GM23338 (cell line): ENCODE measurements around the gene ARHGAP19. TPM values are rescaled to one million over a fixed set of nuclear protein-coding genes. Genes with fewer than 3 reads are reported as not detected.

ENCODE experiments used
- ATAC-seq: fragments of 200-7000 bp; cut with Tn5 transposase; 3 replicates; pipeline ENCODE4 v1.9.1; 2020
- DNase-seq: peaks from one replicate; pipeline ENCODE4 v3.0.0-alpha.2; 2015; ENCODE audit warnings: low spot score
- H2AFZ ChIP-seq: fragments of 200-600 bp; sonication (generic); 2 replicates; pipeline ENCODE4 v1.8.0; 2016; ENCODE audit warnings: antibody characterized with exemption, mild to moderate bottlenecking, moderate library complexity
- H3F3A ChIP-seq: fragments of 200-600 bp; sonication (generic); replicated peaks from 2 replicates; pipeline ENCODE4 v1.8.0; 2017; ENCODE audit warnings: antibody characterized with exemption, mixed run types, low read depth
- H3K27ac ChIP-seq: fragments of 200-600 bp; sonication (generic); 2 replicates; pipeline ENCODE4 v1.6.1; 2016; ENCODE audit warnings: low read depth
- H3K27me3 ChIP-seq: fragments of 200-600 bp; sonication (generic); 2 replicates; pipeline ENCODE4 v1.8.0; 2016; ENCODE audit warnings: mild to moderate bottlenecking, mixed run types, moderate library complexity; ENCODE audit not compliant: insufficient read depth
- H3K36me3 ChIP-seq: fragments of 200-600 bp; sonication (generic); 2 replicates; pipeline ENCODE4 v1.8.0; 2016; ENCODE audit warnings: mild to moderate bottlenecking; ENCODE audit not compliant: insufficient read depth
- H3K4me1 ChIP-seq: fragments of 200-600 bp; sonication (generic); 2 replicates; pipeline ENCODE4 v1.8.0; 2016; ENCODE audit warnings: mild to moderate bottlenecking, moderate library complexity; ENCODE audit not compliant: insufficient read depth
- H3K4me2 ChIP-seq: fragments of 200-600 bp; sonication (generic); 2 replicates; pipeline ENCODE4 v1.7.1; 2017; ENCODE audit warnings: mixed run types
- H3K4me3 ChIP-seq: fragments of 200-600 bp; sonication (generic); 2 replicates; pipeline ENCODE4 v1.6.1; 2016; ENCODE audit warnings: mixed run types
- H3K79me2 ChIP-seq: fragments of 200-600 bp; sonication (generic); replicated peaks from 2 replicates; pipeline ENCODE4 v1.8.0; 2017; ENCODE audit warnings: mild to moderate bottlenecking; ENCODE audit not compliant: insufficient read depth
- H3K9me2 ChIP-seq: fragments of 200-600 bp; sonication (generic); 2 replicates; pipeline ENCODE4 v1.8.0; 2017; ENCODE audit not compliant: insufficient read depth
- H4K20me1 ChIP-seq: fragments of 200-600 bp; sonication (generic); replicated peaks from 2 replicates; pipeline ENCODE4 v1.8.0; 2017; ENCODE audit warnings: mild to moderate bottlenecking; ENCODE audit not compliant: insufficient read depth
- H3K27ac Mint-ChIP-seq: 2 replicates; pipeline ENCODE4 v1.8.0; 2020; ENCODE audit warnings: inconsistent platforms, mild to moderate bottlenecking, moderate library complexity, mixed read lengths
- H3K27me3 Mint-ChIP-seq: 3 replicates; pipeline ENCODE4 v1.8.0; 2022; ENCODE audit warnings: low read depth, mild to moderate bottlenecking, moderate library complexity, mixed read lengths, inconsistent platforms; ENCODE audit not compliant: insufficient read depth, poor library complexity
- H3K36me3 Mint-ChIP-seq: 3 replicates; pipeline ENCODE4 v1.8.0; 2021; ENCODE audit warnings: low read depth, mild to moderate bottlenecking, inconsistent platforms, moderate library complexity, mixed read lengths
- H3K4me1 Mint-ChIP-seq: 3 replicates; pipeline ENCODE4 v1.8.0; 2020; ENCODE audit warnings: mild to moderate bottlenecking, inconsistent platforms, mixed read lengths
- H3K4me3 Mint-ChIP-seq: 3 replicates; pipeline ENCODE4 v1.8.0; 2021; ENCODE audit warnings: moderate library complexity, mild to moderate bottlenecking, inconsistent platforms, mixed read lengths
- H3K9me3 Mint-ChIP-seq: 3 replicates; pipeline ENCODE4 v1.8.0; 2020; ENCODE audit warnings: moderate library complexity, mild to moderate bottlenecking, inconsistent platforms, mixed read lengths
- CREB1 ChIP-seq: fragments of 250-450 bp; sonication (Bioruptor Pico); IDR thresholded peaks from 2 replicates; pipeline ENCODE4 v1.5.0; 2020; ENCODE audit warnings: low read depth, mild to moderate bottlenecking, moderate library complexity
- CTCF ChIP-seq, 2 experiments: fragments of 200-600 bp in 1 of 2; sonication (generic) in 1 of 2; conservative IDR thresholded peaks; 2 replicates each; pipeline versions ENCODE4 v1.5.1 to v1.6.1; 2016 to 2017; ENCODE audit warnings: antibody characterized with exemption in 2 of 2, low read depth in 2 of 2, mild to moderate bottlenecking in 2 of 2, moderate library complexity in 1 of 2
- ETS1 ChIP-seq: IDR thresholded peaks from 2 replicates; pipeline ENCODE4 v1.6.1; 2016; ENCODE audit warnings: antibody characterized with exemption
- EZH2 ChIP-seq: fragments of 200-600 bp; sonication (generic); IDR thresholded peaks from one replicate; pipeline ENCODE4 v1.8.0; 2017; ENCODE audit warnings: antibody characterized with exemption, mild to moderate bottlenecking, low read depth; ENCODE audit not compliant: unreplicated experiment
- EZH2phosphoT487 ChIP-seq: fragments of 200-600 bp; sonication (generic); IDR thresholded peaks from one replicate; pipeline ENCODE4 v1.8.1; 2018; ENCODE audit warnings: antibody characterized with exemption; ENCODE audit not compliant: unreplicated experiment
- JUNB ChIP-seq: IDR thresholded peaks from one replicate; pipeline ENCODE4 v1.6.1; 2016; ENCODE audit warnings: antibody characterized with exemption; ENCODE audit not compliant: unreplicated experiment
- NANOG ChIP-seq: IDR thresholded peaks from 2 replicates; pipeline ENCODE4 v1.6.1; 2016; ENCODE audit warnings: antibody characterized with exemption, borderline replicate concordance
- POLR2AphosphoS5 ChIP-seq: IDR thresholded peaks from 2 replicates; pipeline ENCODE4 v1.6.1; 2016; ENCODE audit warnings: antibody characterized with exemption, low read depth
- REST ChIP-seq: IDR thresholded peaks from one replicate; pipeline ENCODE4 v1.6.1; 2018; ENCODE audit warnings: antibody characterized with exemption; ENCODE audit not compliant: unreplicated experiment
- STAT1 ChIP-seq: IDR thresholded peaks from one replicate; pipeline ENCODE4 v1.6.1; 2016; ENCODE audit warnings: antibody characterized with exemption; ENCODE audit not compliant: unreplicated experiment
- ZNF114 ChIP-seq: fragments of 250-450 bp; sonication (Bioruptor Pico); IDR thresholded peaks from 2 replicates; pipeline ENCODE4 v1.5.0; 2020; ENCODE audit warnings: mild to moderate bottlenecking, moderate library complexity
- ZNF331 ChIP-seq: fragments of 250-450 bp; sonication (Bioruptor Pico); IDR thresholded peaks from 2 replicates; pipeline ENCODE4 v1.5.0; 2020; ENCODE audit warnings: low read depth, mild to moderate bottlenecking, moderate library complexity
- ZNF462 ChIP-seq: fragments of 250-450 bp; sonication (Bioruptor Pico); IDR thresholded peaks from 2 replicates; pipeline ENCODE4 v1.5.0; 2020; ENCODE audit warnings: mild to moderate bottlenecking, moderate library complexity
- polyA plus RNA-seq: library from polyadenylated mRNA; unstranded; fragments of >200 nt; fragmentation: Nextera tagmentation; extraction: Ambion mirVana; gene quantifications from 2 replicates; pipeline ENCODE4 v1.2.1, GENCODE V29; 2016
- total RNA-seq: library from RNA; depleted of rRNA; stranded (reverse); fragments of >200 nt; shearing (Covaris generic); gene quantifications from 2 replicates; pipeline ENCODE4 v1.2.3, GENCODE V29; 2014

ARHGAP19 gene
- total and polyA plus RNA-seq, 2 experiments from 2014 or later, result 11.5 to 38.8 TPM

- TF ChIP-seq EZH2 (no peak), CREB1 (CRISPR knock-in tag) (no peak)
Measured at GRCh38 chr10:97179311-97179710, 113.1 kb downstream of the ARHGAP19 start (continued).

GRCh38 chr10:97178074-97178473 lies 114.4 kb downstream of the ARHGAP19 start:
- peaks cover 7% of the 10 kb centered on the region; the same call in 2 of the 3 replicates for H3K4me1 Mint-ChIP-seq
- no peak overlapping the region for H2AFZ ChIP-seq
- no peak overlapping the region for H3K4me3 ChIP-seq
- ATAC-seq (no peak), DNase-seq (no peak)
- TF ChIP-seq NANOG, result no peak
- no peak for TF ChIP-seq EZH2phosphoT487
- no peak for TF ChIP-seq JUNB
- TF ChIP-seq ZNF462, result no peak
- no peak for TF ChIP-seq ETS1
- TF ChIP-seq CTCF (conservative IDR thresholded peaks at IDR 0.05; ENCODE audit: low read depth in 2 of 2), result no peak
- TF ChIP-seq EZH2, result no peak
- TF ChIP-seq STAT1, result no peak
- TF ChIP-seq REST, result no peak
- no peak for TF ChIP-seq CREB1 (CRISPR knock-in tag)
- no peak for TF ChIP-seq ZNF331 (CRISPR knock-in tag)
- no peak for TF ChIP-seq ZNF114 (CRISPR knock-in tag)
- no peak for TF ChIP-seq POLR2AphosphoS5
- no peaks in the 10 kb centered on the region for H3K36me3 ChIP-seq
- H3K4me2 ChIP-seq, result no peak overlapping the region
- no peaks in the 10 kb centered on the region for H3K36me3 Mint-ChIP-seq
- no peaks in the 10 kb centered on the region for H3K9me2 ChIP-seq
- no peaks in the 10 kb centered on the region; the same call in 1 of the 2 replicates for H3K4me1 ChIP-seq
- H3K9me3 Mint-ChIP-seq, result no peaks in the 10 kb centered on the region
- H3K27ac ChIP-seq, result no peak overlapping the region
- no peaks in the 10 kb centered on the region for H4K20me1 ChIP-seq
- no peaks in the 10 kb centered on the region for H3K79me2 ChIP-seq
- no peak overlapping the region for H3K27ac Mint-ChIP-seq
- peaks cover 6% of the 10 kb centered on the region for H3K27me3 Mint-ChIP-seq
- no peaks in the 10 kb centered on the region; the same call in 1 of the 2 replicates for H3F3A ChIP-seq
- peaks cover 8% of the 10 kb centered on the region for H3K27me3 ChIP-seq
- H3K4me3 Mint-ChIP-seq, result no peak overlapping the region
